Progenitor cell of endocrine pancreas (in vitro differentiated cells): Measurements from ENCODE around the gene SETD1B. TPM values are rescaled to one million over a fixed set of nuclear protein-coding genes. Genes with fewer than 3 reads are reported as not detected.
"Not testable (repeated sequence)": the region's sequence is repeated elsewhere in the genome, so short reads cannot be mapped to it uniquely, and the experiment has no call there.

Experiments
- DNase-seq: peaks from one replicate; pipeline ENCODE4 v3.0.0; 2021; ENCODE audit warnings: low spot score; ENCODE audit not compliant: unreplicated experiment
- H3K27ac Mint-ChIP-seq: 2 replicates; pipeline ENCODE4 v1.8.0; 2021; ENCODE audit warnings: mild to moderate bottlenecking, moderate library complexity, mixed read lengths
- H3K27me3 Mint-ChIP-seq: 2 replicates; pipeline ENCODE4 v1.8.0; 2021; ENCODE audit warnings: mixed read lengths
- H3K36me3 Mint-ChIP-seq: 2 replicates; pipeline ENCODE4 v1.8.0; 2022; ENCODE audit warnings: mixed read lengths; ENCODE audit not compliant: insufficient read depth
- H3K4me1 Mint-ChIP-seq: 2 replicates; pipeline ENCODE4 v1.8.0; 2021; ENCODE audit warnings: low read depth, mixed read lengths
- H3K4me3 Mint-ChIP-seq: 2 replicates; pipeline ENCODE4 v1.8.0; 2021; ENCODE audit warnings: low read depth, mild to moderate bottlenecking, moderate library complexity, mixed read lengths
- H3K9me3 Mint-ChIP-seq: 2 replicates; pipeline ENCODE4 v1.8.0; 2021; ENCODE audit warnings: low read depth, mixed read lengths
- CTCF ChIP-seq: fragments of 200-600 bp; sonication (generic); IDR thresholded peaks from one replicate; pipeline ENCODE4 v1.5.0; 2021; ENCODE audit warnings: antibody characterized with exemption, mild to moderate bottlenecking; ENCODE audit not compliant: unreplicated experiment
- total RNA-seq: library from RNA; stranded (reverse); gene quantifications from 2 replicates; pipeline ENCODE4 v1.2.1, GENCODE V29; 2021

SETD1B gene
- total RNA-seq, 1 donor from 2014 or later: 28.6 TPM

- Mint-ChIP-seq H3K27ac (no peak overlapping the region), H3K4me3 (no peak overlapping the region), H3K27me3 (peaks cover 3% of the 10 kb centered on the region), H3K9me3 (no peaks in the 10 kb centered on the region), H3K36me3 (no peaks in the 10 kb centered on the region), H3K4me1 (peaks cover 17% of the 10 kb centered on the region)
- no peak for TF ChIP-seq CTCF
- DNase-seq: no peak
These were observed 53.8 kb downstream of the SETD1B start for GRCh38 chr12:121857322-121858246.

DNA sequence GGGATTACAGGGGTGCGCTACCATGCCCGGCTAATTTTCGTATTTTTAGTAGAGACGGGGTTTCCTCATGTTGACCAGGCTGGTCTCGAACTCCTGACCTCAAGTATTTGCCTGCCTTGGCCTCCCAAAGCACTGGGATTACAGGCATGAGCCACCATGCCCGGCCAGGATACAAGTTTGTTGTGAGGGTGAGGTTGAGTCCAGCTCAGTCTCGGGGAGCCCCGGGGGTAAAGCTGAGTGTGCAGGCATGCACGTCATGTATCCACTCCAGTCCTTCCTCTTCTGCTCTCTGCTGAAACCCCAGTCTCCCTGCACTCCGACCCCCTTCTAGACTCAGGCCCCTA, 54.5 kb downstream of the SETD1B start:
- Mint-ChIP-seq H3K27ac (peak overlapping the region; percentile 33), H3K27me3 (peaks cover 3% of the 10 kb centered on the region), H3K4me3 (no peak overlapping the region), H3K9me3 (no peaks in the 10 kb centered on the region), H3K36me3 (no peaks in the 10 kb centered on the region), H3K4me1 (peaks cover 17% of the 10 kb centered on the region)
- no peak for TF ChIP-seq CTCF
- no peak for DNase-seq

DNA sequence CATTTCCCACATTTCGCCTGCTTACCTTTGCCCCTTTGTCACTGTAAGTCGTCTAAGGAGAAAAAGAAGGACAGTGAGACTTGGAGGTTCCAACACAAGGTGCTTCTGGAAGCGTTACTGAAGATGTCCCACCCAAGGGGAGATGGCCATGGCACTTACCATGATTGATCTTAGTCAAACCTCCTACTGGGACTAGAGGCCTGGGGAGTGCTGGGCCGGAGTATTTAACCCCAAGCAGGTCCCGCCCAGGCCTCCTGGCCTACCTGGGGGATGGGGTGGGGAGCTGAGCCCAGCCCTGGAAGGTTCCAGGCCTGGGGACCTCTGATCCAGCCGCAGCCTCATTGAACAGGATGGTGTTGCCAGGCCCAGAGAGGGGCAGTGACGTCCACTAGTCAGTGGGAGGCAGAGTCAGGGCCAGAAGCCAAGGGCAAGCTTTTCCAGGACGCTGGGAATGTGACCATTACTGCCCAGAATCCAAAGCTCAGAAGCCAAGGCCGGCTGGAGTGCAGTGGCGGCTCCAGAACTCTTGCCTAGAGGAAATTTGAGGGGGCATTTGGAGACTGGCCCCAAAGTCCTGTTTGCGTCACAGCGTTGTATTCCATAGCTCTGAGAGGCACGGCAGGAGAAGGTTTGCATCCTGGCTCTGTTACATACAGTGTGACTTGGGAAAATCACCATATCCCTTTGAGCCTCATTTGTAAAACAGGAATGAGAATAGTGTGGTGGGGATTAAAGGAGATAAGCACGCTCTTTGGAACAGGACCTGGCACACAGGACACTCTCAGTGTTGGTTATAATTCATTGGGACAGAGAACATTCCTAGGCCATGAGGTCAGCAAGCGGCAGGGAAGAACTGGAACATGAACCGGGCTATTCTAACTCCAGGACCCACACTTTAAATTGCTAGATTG, 55.1 kb downstream of the SETD1B start, which contains the start of gene HPD:
TSS of gene HPD (minus strand) at position 198 of the 911 bp plus-strand sequence. CDS start at position 162, 36 bp downstream.
- Mint-ChIP-seq H3K4me1 (peaks cover 17% of the 10 kb centered on the region), H3K9me3 (no peaks in the 10 kb centered on the region), H3K4me3 (no peak within 1 kb of the TSS), H3K27me3 (peaks cover 3% of the 10 kb centered on the region), H3K27ac (peak within 1 kb of the TSS; percentile 41), H3K36me3 (no peaks in the 10 kb centered on the region)
- DNase-seq: no peak
- TF ChIP-seq CTCF: no peak

DNA sequence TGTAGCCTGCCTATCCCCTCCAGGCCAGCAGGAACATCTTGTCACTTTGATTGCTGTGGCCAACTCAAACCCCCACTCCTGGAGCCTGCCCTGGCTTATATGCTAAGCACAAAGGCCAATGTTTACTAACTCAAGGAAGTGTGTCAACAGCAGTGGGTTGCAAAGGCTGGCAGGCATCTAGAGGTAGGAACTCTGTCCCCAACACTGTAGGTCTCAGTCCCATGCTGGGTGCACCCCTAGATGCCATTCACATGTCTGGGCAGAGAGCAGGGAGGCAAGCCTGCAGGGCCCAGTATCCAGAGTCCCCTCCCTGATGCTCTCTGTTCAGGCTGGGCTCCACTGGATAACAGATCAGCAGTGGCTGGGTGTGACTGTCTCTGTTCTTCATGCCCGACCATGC, 56.4 kb downstream of the SETD1B start:
- Mint-ChIP-seq H3K4me3 (no peak overlapping the region), H3K27ac (no peak overlapping the region), H3K4me1 (peaks cover 17% of the 10 kb centered on the region), H3K27me3 (peaks cover 3% of the 10 kb centered on the region), H3K36me3 (no peaks in the 10 kb centered on the region), H3K9me3 (no peaks in the 10 kb centered on the region)
- no peak for DNase-seq
- TF ChIP-seq CTCF: no peak

DNA sequence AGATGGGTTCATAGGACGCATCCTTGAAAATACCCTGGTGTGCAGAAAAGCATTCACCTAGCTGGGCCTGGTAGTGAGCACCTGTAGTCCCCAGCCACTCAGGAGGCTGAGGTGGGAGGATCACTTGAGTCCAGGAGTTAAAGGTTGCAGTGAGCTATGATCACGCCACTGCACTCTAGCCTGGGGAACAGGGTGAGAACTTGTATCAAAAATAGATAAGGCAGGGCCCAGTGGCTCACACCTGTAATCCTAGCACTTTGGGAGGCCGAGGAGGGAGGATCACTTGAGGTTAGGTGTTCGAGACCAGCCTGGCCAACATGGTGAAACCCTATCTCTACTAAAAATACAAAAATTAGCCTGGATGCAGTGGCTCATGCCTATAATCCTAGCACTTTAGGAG, 56.9 kb downstream of the SETD1B start:
- not testable (repeated sequence) for H3K36me3 Mint-ChIP-seq, H3K9me3 Mint-ChIP-seq, H3K4me3 Mint-ChIP-seq, H3K27me3 Mint-ChIP-seq, DNase-seq, H3K27ac Mint-ChIP-seq
- H3K4me1 Mint-ChIP-seq: peaks cover 17% of the 10 kb centered on the region
